Subcutaneous adipose tissue (tissue), 4 donors: ENCODE results near the gene CCDC102B. TPM values are rescaled to one million over a fixed set of nuclear protein-coding genes. Genes with fewer than 3 reads are reported as not detected.

Experiments
- CTCF ChIP-seq: fragments of 450-650 bp; IDR thresholded peaks from one replicate; pipeline ENCODE4 v1.5.1; 2016; ENCODE audit warnings: low read depth, mild to moderate bottlenecking, control low read depth, antibody characterized with exemption, moderate library complexity
- total RNA-seq, 4 donors: library from RNA; depleted of rRNA; stranded (reverse); fragments of >200 nt; gene quantifications; one replicate each; pipeline ENCODE4 v1.1.0, GENCODE V29; 2016

CCDC102B gene
- total RNA-seq, 4 donors from 2014 or later = 4.7 to 13.8 (median 12.6) TPM

GRCh38 chr18:68915061-68915460, 117.2 kb downstream of the CCDC102B start:
- no peak for TF ChIP-seq CTCF

- no peak for TF ChIP-seq CTCF
Measured at GRCh38 chr18:68916734-68917133, 118.9 kb downstream of the CCDC102B start.

GRCh38 chr18:68918216-68918615, 120.3 kb downstream of the CCDC102B start:
- no peak for TF ChIP-seq CTCF

- TF ChIP-seq CTCF = no peak
Measured at GRCh38 chr18:68919900-68920299, 122.0 kb downstream of the CCDC102B start.

- no peak for TF ChIP-seq CTCF
Measured at GRCh38 chr18:68922392-68922791, 124.5 kb downstream of the CCDC102B start.

GRCh38 chr18:68925268-68925667, 127.4 kb downstream of the CCDC102B start:
- no peak for TF ChIP-seq CTCF

- TF ChIP-seq CTCF = no peak
Measured at GRCh38 chr18:68928762-68929675, 131.1 kb downstream of the CCDC102B start.
